HG02884 (cell line): ENCODE results near the gene CNTNAP1.

ENCODE experiments used
- ATAC-seq: cut with Tn5 transposase; IDR thresholded peaks from one replicate; pipeline ENCODE4 v1.9.1; 2021; ENCODE audit warnings: mild to moderate bottlenecking, moderate library complexity; ENCODE audit not compliant: unreplicated experiment

The CNTNAP1 gene

GRCh38 chr17:42684929-42685556 lies 2.7 kb downstream of the CNTNAP1 start:
- no peak for ATAC-seq

- no peak for ATAC-seq
Observed at GRCh38 chr17:42685831-42686230, 3.5 kb downstream of the CNTNAP1 start.

GRCh38 chr17:42686520-42687128 lies 4.3 kb downstream of the CNTNAP1 start:
- ATAC-seq: no peak

GRCh38 chr17:42687707-42688320 lies 5.5 kb downstream of the CNTNAP1 start:
- ATAC-seq: no peak

GRCh38 chr17:42690596-42690995 lies 8.3 kb downstream of the CNTNAP1 start:
- no peak for ATAC-seq

GRCh38 chr17:42691021-42691545 lies 8.8 kb downstream of the CNTNAP1 start:
- ATAC-seq: no peak

- no peak for ATAC-seq
Observed at GRCh38 chr17:42692489-42692888, 10.2 kb downstream of the CNTNAP1 start.

GRCh38 chr17:42694524-42694923 lies 12.2 kb downstream of the CNTNAP1 start:
- ATAC-seq: no peak

- ATAC-seq: no peak
Observed at GRCh38 chr17:42695500-42695899, 13.2 kb downstream of the CNTNAP1 start.

- ATAC-seq: no peak
Observed at GRCh38 chr17:42697108-42697811, 14.9 kb downstream of the CNTNAP1 start.

GRCh38 chr17:42698736-42699414 lies 16.5 kb downstream of the CNTNAP1 start:
- no peak for ATAC-seq

- ATAC-seq: no peak
Observed at GRCh38 chr17:42699415-42699740, 17.0 kb downstream of the CNTNAP1 start.

GRCh38 chr17:42700586-42701289 lies 18.4 kb downstream of the CNTNAP1 start:
- no peak for ATAC-seq

GRCh38 chr17:42702446-42702845 lies 20.1 kb downstream of the CNTNAP1 start:
- no peak for ATAC-seq

- ATAC-seq: peak; percentile 30
Observed at GRCh38 chr17:42704490-42704836, 22.1 kb downstream of the CNTNAP1 start.

GRCh38 chr17:42704837-42705494 lies 22.6 kb downstream of the CNTNAP1 start:
- peak; percentile 68 for ATAC-seq

- no peak for ATAC-seq
Observed at GRCh38 chr17:42706732-42707131, 24.4 kb downstream of the CNTNAP1 start.

- no peak for ATAC-seq
Observed at GRCh38 chr17:42708588-42708987, 26.3 kb downstream of the CNTNAP1 start.

- ATAC-seq: no peak
Observed at GRCh38 chr17:42709561-42709960, 27.2 kb downstream of the CNTNAP1 start.

GRCh38 chr17:42720996-42721583 lies 38.8 kb downstream of the CNTNAP1 start:
- ATAC-seq: no peak
